ENCODE data around the gene BGLAP. TPM values are rescaled to one million over a fixed set of nuclear protein-coding genes. Genes with fewer than 3 reads are reported as not detected.

Gene BGLAP
- total RNA-seq, 2 experiments from 2014 or later: 1.9 to 2.6 TPM

DNA sequence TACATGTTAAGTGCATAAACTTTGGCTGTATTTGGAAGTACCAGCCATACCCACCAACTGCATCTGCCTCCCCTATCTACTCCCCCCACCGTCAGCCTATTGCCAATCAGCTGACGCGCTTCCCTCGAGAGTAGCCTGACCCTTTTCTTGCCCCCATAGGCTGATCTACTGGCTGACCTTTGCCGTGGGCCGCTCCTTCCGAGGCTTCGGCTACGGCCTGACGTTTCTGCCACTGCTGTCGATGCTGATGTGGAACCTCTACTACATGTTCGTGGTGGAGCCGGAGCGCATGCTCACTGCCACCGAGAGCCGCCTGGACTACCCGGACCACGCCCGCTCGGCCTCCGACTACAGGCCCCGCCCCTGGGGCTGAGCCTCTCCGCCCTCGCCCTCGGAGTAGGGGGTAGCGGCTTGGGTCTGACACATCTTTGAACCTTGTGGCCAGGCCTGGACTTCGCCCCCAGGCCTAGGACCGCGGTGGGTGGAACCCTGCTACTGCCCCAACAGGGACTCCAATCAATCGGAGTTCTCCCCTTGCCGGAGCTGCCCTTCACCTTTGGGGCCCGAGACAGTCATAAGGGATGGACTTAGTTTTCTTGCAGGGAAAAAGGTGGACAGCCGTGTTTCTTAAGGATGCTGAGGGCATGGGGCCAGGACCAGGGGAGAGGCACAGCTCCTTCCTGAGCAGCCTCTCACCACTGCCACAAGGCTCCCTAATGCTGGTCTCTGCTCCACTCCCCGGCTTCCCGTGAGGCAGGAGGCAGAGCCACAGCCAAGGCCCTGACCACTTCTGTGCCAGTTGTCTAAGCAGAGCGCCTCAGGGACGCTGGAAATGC, 49.5 kb downstream of the BGLAP start:
- H3K27ac ChIP-seq (ENCODE audit: low read depth in 1 of 2, low read length in 2 of 2): no peak overlapping the region
- peak in 5 of 14 experiments; percentile 6 to 55 (median 25) for DNase-seq

More for the DNA sequence above, 49.5 kb downstream of the BGLAP start:
- ChIA-PET POLR2A (interaction anchor here (1.0 kb wide), 1 partner anchor 8 kb away, joined by 5 read pairs; no protein-coding TSS in a partner anchor), CTCF (no interaction called here)
- Mint-ChIP-seq H3K27me3 (no peaks in the 10 kb centered on the region), H3K4me1 (ENCODE audit: low read depth) (peaks cover 21% of the 10 kb centered on the region), H3K27ac (peak overlapping the region; percentile 44), H3K9me3 (no peaks in the 10 kb centered on the region), H3K36me3 (ENCODE audit: low read depth) (peaks cover 26% of the 10 kb centered on the region), H3K4me3 (no peak overlapping the region)
- TF ChIP-seq, protein P1, sequence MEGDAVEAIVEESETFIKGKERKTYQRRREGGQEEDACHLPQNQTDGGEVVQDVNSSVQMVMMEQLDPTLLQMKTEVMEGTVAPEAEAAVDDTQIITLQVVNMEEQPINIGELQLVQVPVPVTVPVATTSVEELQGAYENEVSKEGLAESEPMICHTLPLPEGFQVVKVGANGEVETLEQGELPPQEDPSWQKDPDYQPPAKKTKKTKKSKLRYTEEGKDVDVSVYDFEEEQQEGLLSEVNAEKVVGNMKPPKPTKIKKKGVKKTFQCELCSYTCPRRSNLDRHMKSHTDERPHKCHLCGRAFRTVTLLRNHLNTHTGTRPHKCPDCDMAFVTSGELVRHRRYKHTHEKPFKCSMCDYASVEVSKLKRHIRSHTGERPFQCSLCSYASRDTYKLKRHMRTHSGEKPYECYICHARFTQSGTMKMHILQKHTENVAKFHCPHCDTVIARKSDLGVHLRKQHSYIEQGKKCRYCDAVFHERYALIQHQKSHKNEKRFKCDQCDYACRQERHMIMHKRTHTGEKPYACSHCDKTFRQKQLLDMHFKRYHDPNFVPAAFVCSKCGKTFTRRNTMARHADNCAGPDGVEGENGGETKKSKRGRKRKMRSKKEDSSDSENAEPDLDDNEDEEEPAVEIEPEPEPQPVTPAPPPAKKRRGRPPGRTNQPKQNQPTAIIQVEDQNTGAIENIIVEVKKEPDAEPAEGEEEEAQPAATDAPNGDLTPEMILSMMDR (IDR thresholded peaks at IDR 0.05): no peak
- intact Hi-C loops (cut with DNase I, micrococcal nuclease): no loop called here
- no peak overlapping the region for H3K4me3 ChIP-seq (ENCODE audit: low read length)
- H3K27me3 ChIP-seq (ENCODE audit: control insufficient read depth in 1 of 2, insufficient read depth in 2 of 2, low read length in 2 of 2): no peaks in the 10 kb centered on the region
- H3K36me3 ChIP-seq (ENCODE audit: insufficient read depth, low read length): peaks cover 28% of the 10 kb centered on the region
- no peaks in the 10 kb centered on the region for H3K9me3 ChIP-seq (ENCODE audit: control insufficient read depth in 1 of 2, insufficient read depth in 1 of 2, low read length in 2 of 2)
- H3K4me1 ChIP-seq (ENCODE audit: insufficient read depth, low read length): peaks cover 19% of the 10 kb centered on the region
- no peak for ATAC-seq (ENCODE audit: poor library complexity)

Other genes starting within 250 kb of the BGLAP start
- 100 to 1,000 TPM; 223 to 225 TPM for gene SSR2, start 221.2 kb upstream of the BGLAP start, total RNA-seq
- 10 to 100 TPM; 10.6 to 11.9 TPM for gene UBQLN4, start 188.4 kb upstream of the BGLAP start, total RNA-seq
- 1 to 10 TPM; 7.0 to 8.7 TPM for gene LAMTOR2, start 187.4 kb upstream of the BGLAP start, total RNA-seq
- 1 to 10 TPM in 1 of 2 experiments, under 1 TPM in 1; 0.58 to 1.3 TPM for gene RAB25, start 181.0 kb upstream of the BGLAP start, total RNA-seq
- under 1 TPM; 0.27 to 0.36 TPM for gene MEX3A, start 159.7 kb upstream of the BGLAP start, total RNA-seq
- gene LMNA, start 127.5 kb upstream of the BGLAP start, total RNA-seq: 100 to 1,000 TPM; 435 to 455 TPM
- 10 to 100 TPM in 1 of 2 experiments, 1 to 10 TPM in 1; 9.4 to 10.1 TPM for gene SEMA4A, start 88.6 kb upstream of the BGLAP start, total RNA-seq
- gene SLC25A44, start 48.1 kb upstream of the BGLAP start, total RNA-seq: 10 to 100 TPM; 11.6 to 13.0 TPM
- 10 to 100 TPM; 58.0 to 61.2 TPM for gene PMF1, start 29.2 kb upstream of the BGLAP start, total RNA-seq
- 1 to 10 TPM; 3.4 to 3.6 TPM for gene PAQR6, start 5.9 kb downstream of the BGLAP start, total RNA-seq
- 10 to 100 TPM; 51.6 to 56.1 TPM for gene SMG5, start 40.6 kb downstream of the BGLAP start, total RNA-seq
- 1 to 10 TPM; 1.0 to 1.7 TPM for gene TMEM79, start 42.1 kb downstream of the BGLAP start, total RNA-seq
- gene GLMP, start 53.5 kb downstream of the BGLAP start, total RNA-seq: 10 to 100 TPM; 12.3 to 16.1 TPM
- gene VHLL, start 57.1 kb downstream of the BGLAP start, total RNA-seq: not detected
- 10 to 100 TPM; 49.6 to 50.2 TPM for gene CCT3, start 96.1 kb downstream of the BGLAP start, total RNA-seq
- gene TSACC, start 96.3 kb downstream of the BGLAP start, total RNA-seq: not detected
- gene RHBG, start 127.0 kb downstream of the BGLAP start, total RNA-seq: not detected